NCI-H2171 treated with DMSO at 0.1 percent for 48 hours (cell line): Measurements from ENCODE around the gene PKP4.
A peak's percentile ranks its signal among the peaks of the same experiment; 100 is the strongest.
"Not testable (repeated sequence)": the region's sequence is repeated elsewhere in the genome, so short reads cannot be mapped to it uniquely, and the experiment has no call there.

Source experiments
- DNase-seq: peaks from one replicate; lab custom pipeline; 2025; lab: John Stamatoyannopoulos, UW

Gene PKP4

GRCh38 chr2:158456309-158457066 is at the start of gene PKP4, which contains the start of gene CCDC148:
TSS of gene PKP4 (plus strand) at chr2:158456952. CDS start at chr2:158533185, 76,233 bp downstream.
TSS of gene CCDC148 (minus strand) at chr2:158456753. CDS start at chr2:158456439, 314 bp downstream.
- DNase-seq = peak; percentile 95

- DNase-seq = peak; percentile 96
Measured at GRCh38 chr2:158407031-158407430, 49.7 kb upstream of the PKP4 start.

GRCh38 chr2:158410132-158410531 is 46.6 kb upstream of the PKP4 start:
- no peak for DNase-seq

- no peak for DNase-seq
Measured at GRCh38 chr2:158411748-158412147, 45.0 kb upstream of the PKP4 start.

GRCh38 chr2:158412206-158412605 is 44.5 kb upstream of the PKP4 start:
- DNase-seq = no peak

- DNase-seq = no peak
Measured at GRCh38 chr2:158413581-158413980, 43.2 kb upstream of the PKP4 start.

GRCh38 chr2:158414538-158414937 is 42.2 kb upstream of the PKP4 start:
- no peak for DNase-seq

GRCh38 chr2:158432117-158432516 is 24.6 kb upstream of the PKP4 start:
- no peak for DNase-seq

- not testable (repeated sequence) for DNase-seq
Measured at GRCh38 chr2:158433716-158434115, 23.0 kb upstream of the PKP4 start.

- not testable (repeated sequence) for DNase-seq
Measured at GRCh38 chr2:158439062-158439461, 17.7 kb upstream of the PKP4 start.

- DNase-seq = no peak
Measured at GRCh38 chr2:158443606-158444005, 13.1 kb upstream of the PKP4 start.

- peak; percentile 71 for DNase-seq
Measured at GRCh38 chr2:158457092-158457825, 507 bp downstream of the PKP4 start.

GRCh38 chr2:158457826-158458616 is 1.3 kb downstream of the PKP4 start:
- peak; percentile 71 for DNase-seq

GRCh38 chr2:158458617-158458920 is 1.8 kb downstream of the PKP4 start:
- no peak for DNase-seq

GRCh38 chr2:158459161-158460003 is 2.6 kb downstream of the PKP4 start:
- peak; percentile 34 for DNase-seq

GRCh38 chr2:158460632-158461297 is 4.0 kb downstream of the PKP4 start:
- no peak for DNase-seq

- DNase-seq = no peak
Measured at GRCh38 chr2:158463496-158464095, 6.8 kb downstream of the PKP4 start.

GRCh38 chr2:158464426-158465281 is 7.9 kb downstream of the PKP4 start:
- DNase-seq = peak; percentile 26

- DNase-seq = no peak
Measured at GRCh38 chr2:158467248-158467647, 10.5 kb downstream of the PKP4 start.

GRCh38 chr2:158472829-158473228 is 16.1 kb downstream of the PKP4 start:
- DNase-seq = not testable (repeated sequence)
